ENCODE data around the gene RASSF6. TPM values are rescaled to one million over a fixed set of nuclear protein-coding genes. Genes with fewer than 3 reads are reported as not detected.

Gene RASSF6
- total RNA-seq, 1 donor from 2014 or later: 7.0 TPM

DNA sequence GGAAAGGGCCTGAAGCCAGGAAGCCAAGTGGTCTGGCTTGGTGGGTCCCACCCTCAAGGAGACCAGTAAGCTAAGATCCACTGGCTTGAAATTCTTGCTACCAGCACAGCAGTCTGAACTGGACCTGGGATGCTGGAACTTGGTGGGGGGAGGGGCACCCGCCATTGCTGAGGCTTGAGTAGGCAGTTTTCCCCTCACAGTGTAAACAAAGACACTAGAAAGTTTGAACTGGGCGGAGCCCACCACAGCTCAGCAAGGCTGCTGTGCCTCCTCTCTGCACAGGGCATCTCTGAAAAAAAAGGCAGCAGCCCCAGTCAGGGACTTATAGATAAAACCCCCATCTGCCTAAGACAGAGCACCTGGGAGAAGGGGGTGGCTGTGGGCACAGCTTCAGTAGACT lies 75.6 kb downstream of the RASSF6 start:
- Histone ChIP-seq H3K36me3 (ENCODE audit: control insufficient read depth, insufficient read depth, low read length) (no peaks in the 10 kb centered on the region), H3K4me3 (ENCODE audit: low read depth, low read length) (no peak overlapping the region), H3K27me3 (ENCODE audit: control insufficient read depth, insufficient read depth, low read length) (no peaks in the 10 kb centered on the region)
- no peak for DNase-seq (ENCODE audit: low read depth)
- TF ChIP-seq, protein P1, sequence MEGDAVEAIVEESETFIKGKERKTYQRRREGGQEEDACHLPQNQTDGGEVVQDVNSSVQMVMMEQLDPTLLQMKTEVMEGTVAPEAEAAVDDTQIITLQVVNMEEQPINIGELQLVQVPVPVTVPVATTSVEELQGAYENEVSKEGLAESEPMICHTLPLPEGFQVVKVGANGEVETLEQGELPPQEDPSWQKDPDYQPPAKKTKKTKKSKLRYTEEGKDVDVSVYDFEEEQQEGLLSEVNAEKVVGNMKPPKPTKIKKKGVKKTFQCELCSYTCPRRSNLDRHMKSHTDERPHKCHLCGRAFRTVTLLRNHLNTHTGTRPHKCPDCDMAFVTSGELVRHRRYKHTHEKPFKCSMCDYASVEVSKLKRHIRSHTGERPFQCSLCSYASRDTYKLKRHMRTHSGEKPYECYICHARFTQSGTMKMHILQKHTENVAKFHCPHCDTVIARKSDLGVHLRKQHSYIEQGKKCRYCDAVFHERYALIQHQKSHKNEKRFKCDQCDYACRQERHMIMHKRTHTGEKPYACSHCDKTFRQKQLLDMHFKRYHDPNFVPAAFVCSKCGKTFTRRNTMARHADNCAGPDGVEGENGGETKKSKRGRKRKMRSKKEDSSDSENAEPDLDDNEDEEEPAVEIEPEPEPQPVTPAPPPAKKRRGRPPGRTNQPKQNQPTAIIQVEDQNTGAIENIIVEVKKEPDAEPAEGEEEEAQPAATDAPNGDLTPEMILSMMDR (IDR thresholded peaks at IDR 0.05; ENCODE audit: insufficient read depth, low read length, poor library complexity, severe bottlenecking): no peak

DNA sequence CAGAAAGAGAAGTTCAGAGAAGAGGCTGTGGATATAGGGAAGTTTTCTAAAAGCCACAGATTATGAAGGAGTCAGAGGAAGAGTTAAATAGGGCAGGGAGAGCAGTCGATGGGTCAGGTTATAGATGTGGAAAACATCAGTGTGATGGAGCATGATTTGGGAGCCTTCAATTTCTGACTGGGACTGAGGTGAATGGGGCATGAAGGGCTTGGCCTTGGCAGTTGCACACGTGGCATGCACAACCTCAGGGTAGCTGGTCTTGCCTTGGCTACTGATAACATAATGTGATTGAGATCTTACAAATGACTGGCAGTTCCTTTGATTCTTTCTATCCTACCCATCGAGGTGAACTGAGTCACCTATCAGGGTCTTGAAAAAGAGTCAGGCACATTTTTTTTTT lies 79.0 kb downstream of the RASSF6 start:
- TF ChIP-seq, protein P1 (IDR thresholded peaks at IDR 0.05; ENCODE audit: insufficient read depth, low read length, poor library complexity, severe bottlenecking): no peak
- no peaks in the 10 kb centered on the region for H3K36me3 ChIP-seq (ENCODE audit: control insufficient read depth, insufficient read depth, low read length)
- H3K27me3 ChIP-seq (ENCODE audit: control insufficient read depth, insufficient read depth, low read length): no peaks in the 10 kb centered on the region
- no peak overlapping the region for H3K4me3 ChIP-seq (ENCODE audit: low read depth, low read length)
- DNase-seq (ENCODE audit: low read depth): no peak

DNA sequence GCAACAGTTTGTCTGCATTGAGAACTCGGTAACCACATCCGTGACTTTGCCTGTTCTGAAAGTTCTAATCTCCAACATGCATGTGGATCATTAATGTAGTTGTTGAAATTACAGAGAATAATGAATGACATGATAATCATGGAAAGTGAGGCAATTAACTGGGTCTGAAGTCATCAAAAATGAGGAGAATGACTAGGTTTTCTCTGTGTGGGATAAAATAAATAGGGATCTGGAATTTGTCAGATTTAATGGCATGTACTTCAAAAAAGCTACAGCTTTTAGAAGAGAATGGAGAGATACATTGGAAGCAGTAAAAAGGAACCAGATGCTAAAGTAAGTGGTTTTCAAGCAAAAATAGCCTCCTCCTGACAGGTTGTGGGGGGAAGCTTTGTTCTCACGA lies 79.4 kb downstream of the RASSF6 start:
- no peaks in the 10 kb centered on the region for H3K36me3 ChIP-seq (ENCODE audit: control insufficient read depth, insufficient read depth, low read length)
- no peak overlapping the region for H3K4me3 ChIP-seq (ENCODE audit: low read depth, low read length)
- TF ChIP-seq, protein P1 (IDR thresholded peaks at IDR 0.05; ENCODE audit: insufficient read depth, low read length, poor library complexity, severe bottlenecking): no peak
- H3K27me3 ChIP-seq (ENCODE audit: control insufficient read depth, insufficient read depth, low read length): no peaks in the 10 kb centered on the region
- DNase-seq (ENCODE audit: low read depth): no peak

DNA sequence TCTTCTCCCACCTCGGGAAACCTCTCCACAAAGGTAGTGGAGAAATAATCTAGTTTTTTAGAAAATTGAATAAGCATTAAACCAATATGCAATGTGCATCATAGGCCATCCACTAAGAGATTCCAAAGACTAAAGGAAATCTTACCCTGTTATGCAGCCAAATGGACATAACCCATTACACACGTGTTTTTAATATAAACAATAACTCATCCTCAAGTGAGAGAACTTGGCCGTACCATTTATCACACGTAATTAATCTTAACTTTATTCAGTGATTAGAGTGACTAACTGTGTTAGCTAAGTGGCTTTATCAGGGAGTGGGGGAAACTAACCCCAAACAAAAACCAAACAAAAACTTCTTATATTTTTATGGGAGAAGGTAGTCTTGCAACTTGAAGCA lies 80.8 kb downstream of the RASSF6 start:
- TF ChIP-seq, protein P1 (IDR thresholded peaks at IDR 0.05; ENCODE audit: insufficient read depth, low read length, poor library complexity, severe bottlenecking): no peak
- Histone ChIP-seq H3K4me3 (ENCODE audit: low read depth, low read length) (no peak overlapping the region), H3K27me3 (ENCODE audit: control insufficient read depth, insufficient read depth, low read length) (no peaks in the 10 kb centered on the region), H3K36me3 (ENCODE audit: control insufficient read depth, insufficient read depth, low read length) (no peaks in the 10 kb centered on the region)
- no peak for DNase-seq (ENCODE audit: low read depth)

DNA sequence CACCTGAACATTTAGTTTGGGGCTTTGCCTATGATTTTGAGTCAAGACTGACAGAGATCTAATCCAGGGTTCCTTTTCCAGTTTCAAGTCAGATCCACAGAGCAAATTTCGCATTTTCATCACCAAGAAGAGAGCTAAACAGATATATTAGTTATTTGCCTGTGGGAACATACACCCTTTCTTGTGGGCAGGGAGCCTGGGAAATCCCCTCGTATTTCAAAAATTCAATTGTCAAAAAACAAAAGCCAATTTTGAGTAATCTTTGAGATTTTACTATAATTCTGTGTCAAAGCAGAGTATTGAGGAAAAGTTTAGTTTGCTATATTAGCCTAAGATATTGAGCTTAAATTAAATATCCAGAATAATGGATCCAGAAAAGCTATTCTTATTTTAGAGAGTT lies 82.1 kb downstream of the RASSF6 start:
- Histone ChIP-seq H3K27me3 (ENCODE audit: control insufficient read depth, insufficient read depth, low read length) (no peaks in the 10 kb centered on the region), H3K4me3 (ENCODE audit: low read depth, low read length) (no peak overlapping the region), H3K36me3 (ENCODE audit: control insufficient read depth, insufficient read depth, low read length) (no peaks in the 10 kb centered on the region)
- TF ChIP-seq, protein P1 (IDR thresholded peaks at IDR 0.05; ENCODE audit: insufficient read depth, low read length, poor library complexity, severe bottlenecking): no peak
- no peak for DNase-seq (ENCODE audit: low read depth)

All from kidney epithelial cell (primary cell).